VCaP (cell line): Measurements from ENCODE around the gene PKNOX2.
A peak's percentile ranks its signal among the peaks of the same experiment; 100 is the strongest.

Experiments
- H3K27ac ChIP-seq: fragments of 450-650 bp; 2 replicates; pipeline ENCODE4 v1.5.1; 2017
- TF ChIP-seq, protein P1 (sequence below): fragments of 450-650 bp; conservative IDR thresholded peaks from 2 replicates; pipeline ENCODE4 v1.5.1; 2017; ENCODE audit warnings: mild to moderate bottlenecking, moderate library complexity

The PKNOX2 gene

DNA sequence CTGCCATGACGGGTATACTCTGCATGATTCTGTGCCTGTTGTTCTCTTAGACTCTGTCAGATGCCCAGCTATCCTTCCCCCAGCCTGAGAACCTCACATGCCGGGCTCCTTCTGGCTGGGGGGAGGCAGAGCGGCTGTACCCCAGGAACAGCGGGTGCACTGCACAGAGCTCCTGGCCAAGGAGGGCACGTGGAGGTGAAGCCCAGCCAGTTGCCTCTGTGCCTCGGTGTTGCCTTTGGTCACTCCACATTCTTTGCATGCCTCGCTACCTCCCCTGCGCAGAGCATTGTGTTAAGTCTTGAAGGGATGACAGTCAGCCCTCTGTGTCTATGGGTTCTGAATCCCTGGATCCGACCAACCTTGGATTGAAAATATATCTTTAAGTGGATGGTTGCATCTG lies 253.8 kb downstream of the PKNOX2 start:
- TF ChIP-seq, protein P1, sequence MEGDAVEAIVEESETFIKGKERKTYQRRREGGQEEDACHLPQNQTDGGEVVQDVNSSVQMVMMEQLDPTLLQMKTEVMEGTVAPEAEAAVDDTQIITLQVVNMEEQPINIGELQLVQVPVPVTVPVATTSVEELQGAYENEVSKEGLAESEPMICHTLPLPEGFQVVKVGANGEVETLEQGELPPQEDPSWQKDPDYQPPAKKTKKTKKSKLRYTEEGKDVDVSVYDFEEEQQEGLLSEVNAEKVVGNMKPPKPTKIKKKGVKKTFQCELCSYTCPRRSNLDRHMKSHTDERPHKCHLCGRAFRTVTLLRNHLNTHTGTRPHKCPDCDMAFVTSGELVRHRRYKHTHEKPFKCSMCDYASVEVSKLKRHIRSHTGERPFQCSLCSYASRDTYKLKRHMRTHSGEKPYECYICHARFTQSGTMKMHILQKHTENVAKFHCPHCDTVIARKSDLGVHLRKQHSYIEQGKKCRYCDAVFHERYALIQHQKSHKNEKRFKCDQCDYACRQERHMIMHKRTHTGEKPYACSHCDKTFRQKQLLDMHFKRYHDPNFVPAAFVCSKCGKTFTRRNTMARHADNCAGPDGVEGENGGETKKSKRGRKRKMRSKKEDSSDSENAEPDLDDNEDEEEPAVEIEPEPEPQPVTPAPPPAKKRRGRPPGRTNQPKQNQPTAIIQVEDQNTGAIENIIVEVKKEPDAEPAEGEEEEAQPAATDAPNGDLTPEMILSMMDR, result no peak
- H3K27ac ChIP-seq, result no peak overlapping the region

- TF ChIP-seq, protein P1, result no peak
These were observed 258.1 kb downstream of the PKNOX2 start for GRCh38 chr11:125422681-125423080.

DNA sequence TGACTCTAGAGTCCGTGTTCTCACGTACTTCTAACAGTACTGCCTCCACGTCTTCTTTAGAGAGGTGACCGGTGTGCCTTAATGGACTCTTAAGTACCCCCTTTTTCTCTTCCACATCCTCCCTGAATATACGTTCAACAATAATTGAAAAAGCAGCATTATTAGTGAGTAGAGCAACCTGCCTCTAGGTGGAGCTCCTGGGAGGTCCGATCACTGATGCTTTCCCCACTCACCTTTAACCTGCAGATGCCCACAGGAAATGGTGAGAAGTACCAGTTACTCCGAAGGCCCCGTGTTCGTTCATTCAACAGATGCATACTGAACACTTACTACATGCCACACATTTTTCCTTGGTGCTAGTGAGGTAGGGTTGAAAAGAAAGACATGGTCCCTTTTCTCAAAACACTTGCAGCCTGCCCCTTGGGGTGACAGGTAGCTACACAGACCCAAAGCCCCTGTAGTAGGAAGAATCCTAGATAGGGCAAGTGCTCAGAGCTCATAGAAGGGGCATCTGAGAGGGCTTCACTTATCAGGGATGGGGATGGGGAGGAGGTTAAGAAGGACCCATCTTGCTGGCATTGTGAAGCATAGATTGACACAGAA lies 258.8 kb downstream of the PKNOX2 start:
- TF ChIP-seq, protein P1, result peak; percentile 80
- H3K27ac ChIP-seq, result no peak overlapping the region

More at GRCh38 chr11:125422681-125423080, 258.1 kb downstream of the PKNOX2 start:
- no peak overlapping the region for H3K27ac ChIP-seq

DNA sequence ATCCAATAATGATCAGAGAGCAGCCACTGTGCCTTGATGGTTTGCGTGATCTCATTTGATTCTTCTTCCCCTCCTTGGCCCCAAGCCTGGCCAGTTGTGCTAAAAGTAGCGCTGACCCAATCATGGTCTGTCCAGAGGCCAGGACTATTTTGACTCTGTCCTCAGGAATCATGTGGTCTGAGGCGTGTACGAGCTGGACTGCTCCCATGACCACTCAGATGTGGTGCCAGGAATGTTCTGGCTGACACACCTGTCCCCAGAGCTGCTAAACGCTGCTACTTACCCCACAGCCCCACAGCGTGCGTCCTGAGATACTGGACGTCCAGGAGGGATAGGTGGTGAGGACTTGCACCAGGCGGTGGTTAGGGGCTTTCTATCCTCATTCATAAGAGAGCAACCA lies 261.1 kb downstream of the PKNOX2 start:
- no peak overlapping the region for H3K27ac ChIP-seq
- TF ChIP-seq, protein P1, result no peak

- H3K27ac ChIP-seq, result no peak overlapping the region
- TF ChIP-seq, protein P1, result no peak
These were observed 262.4 kb downstream of the PKNOX2 start for GRCh38 chr11:125426818-125427528.

DNA sequence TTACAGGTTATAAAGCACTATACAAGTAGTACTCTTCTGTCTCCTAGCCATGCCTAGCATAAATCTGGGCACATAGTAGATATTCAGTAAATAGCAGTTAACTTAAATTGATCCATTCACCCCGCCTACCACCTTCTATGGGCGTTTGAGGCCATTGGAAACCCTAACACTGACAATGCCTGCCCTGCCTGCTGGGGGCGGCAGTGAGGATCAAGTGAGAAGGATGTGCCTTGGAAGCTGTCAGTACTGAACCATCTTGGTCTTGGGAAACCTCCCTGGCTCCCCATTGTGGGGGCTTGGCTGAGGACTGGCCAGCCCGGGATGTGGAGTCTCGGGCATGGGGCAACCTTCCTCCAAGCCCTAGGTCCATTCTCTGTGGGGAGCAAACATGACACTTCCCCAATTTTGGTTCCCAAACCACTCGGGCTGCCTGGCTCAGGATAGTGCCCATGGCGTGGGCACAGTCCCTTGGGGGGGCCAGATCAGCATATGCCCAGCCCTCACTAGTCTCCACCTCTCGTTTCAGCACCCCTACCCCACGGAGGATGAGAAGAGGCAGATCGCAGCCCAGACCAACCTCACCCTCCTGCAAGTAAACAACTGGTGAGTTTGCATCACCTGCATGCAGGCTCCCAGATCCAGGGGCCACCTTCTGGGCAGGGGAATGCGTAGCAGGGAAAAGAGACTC lies 264.1 kb downstream of the PKNOX2 start:
- no peak overlapping the region for H3K27ac ChIP-seq
- TF ChIP-seq, protein P1, result no peak

GRCh38 chr11:125429174-125429707 lies 264.7 kb downstream of the PKNOX2 start:
- TF ChIP-seq, protein P1, result peak; percentile 95
- no peak overlapping the region for H3K27ac ChIP-seq
